ENCODE measurements around the gene UBA7. TPM values are rescaled to one million over a fixed set of nuclear protein-coding genes. Genes with fewer than 3 reads are reported as not detected.

UBA7 gene
- polyA plus RNA-seq, 1 of the 3 experiments (the other 2 are of a cell fraction) = 22.6 TPM

Small RNA genes lying within 50 kb of the gene (small RNA-seq; reads per million reads assigned to genes)
- gene COX6CP14 = 0 reads per million in 7 experiments
- 0 reads per million in 7 experiments for gene RN7SL217P

Other genes starting within 250 kb of the UBA7 start
- 112 and 122 TPM in 2 replicates for gene APEH, start 139.6 kb downstream of the UBA7 start, polyA plus RNA-seq (2012; rRNA removed)
- 35.1 and 46.3 TPM in 2 replicates for gene MST1, start 124.5 kb downstream of the UBA7 start, polyA plus RNA-seq (2012; rRNA removed)
- 48.1 and 53.3 TPM in 2 replicates for gene RNF123, start 124.4 kb downstream of the UBA7 start, polyA plus RNA-seq (2012; rRNA removed)
- 1.1 and 1.2 TPM in 2 replicates for gene AMIGO3, start 94.3 kb downstream of the UBA7 start, polyA plus RNA-seq (2012; rRNA removed)
- gene GMPPB, start 90.0 kb downstream of the UBA7 start, polyA plus RNA-seq (2012; rRNA removed) = 25.1 and 28.3 TPM in 2 replicates
- gene IP6K1, start 27.4 kb downstream of the UBA7 start, polyA plus RNA-seq (2012; rRNA removed) = 17.0 and 23.3 TPM in 2 replicates
- 0.07 and 0.13 TPM in 2 replicates for gene CDHR4, start 14.1 kb downstream of the UBA7 start, polyA plus RNA-seq (2012; rRNA removed)
- gene INKA1, start 10.7 kb downstream of the UBA7 start, polyA plus RNA-seq (2012; rRNA removed) = 2.6 and 3.4 TPM in 2 replicates
- 8.1 and 12.8 TPM in 2 replicates for gene TRAIP, start 42.6 kb upstream of the UBA7 start, polyA plus RNA-seq (2012; rRNA removed)
- 0.53 and 1.7 TPM in 2 replicates for gene CAMKV, start 56.0 kb upstream of the UBA7 start, polyA plus RNA-seq (2012; rRNA removed)
- 0.23 and 0.36 TPM in 2 replicates for gene MST1R, start 89.9 kb upstream of the UBA7 start, polyA plus RNA-seq (2012; rRNA removed)
- gene MON1A, start 115.9 kb upstream of the UBA7 start, polyA plus RNA-seq (2012; rRNA removed) = 10.9 and 12.0 TPM in 2 replicates
- gene RBM6, start 126.2 kb upstream of the UBA7 start, polyA plus RNA-seq (2012; rRNA removed) = 67.4 and 85.5 TPM in 2 replicates

Measured in SK-N-SH (cell line).